Mucosa of descending colon (tissue), 3 donors: ENCODE results near the gene PLEKHH3. TPM values are rescaled to one million over a fixed set of nuclear protein-coding genes. Genes with fewer than 3 reads are reported as not detected.

Source experiments
- ATAC-seq: fragments of 200-7000 bp; cut with Tn5 transposase; one replicate; pipeline ENCODE4 v1.9.1; 2020; ENCODE audit warnings: mild to moderate bottlenecking, moderate library complexity
- DNase-seq, 3 donors: peaks; one replicate each; pipeline ENCODE4 v3.0.0-alpha.2; 2020
- H3K36me3 ChIP-seq: fragments of 200-600 bp; one replicate; pipeline ENCODE4 v1.8.0; 2021; ENCODE audit warnings: low read depth, mild to moderate bottlenecking
- H3K4me1 ChIP-seq: fragments of 200-600 bp; one replicate; pipeline ENCODE4 v1.8.0; 2021; ENCODE audit warnings: low read depth, mild to moderate bottlenecking
- H3K4me3 ChIP-seq: fragments of 200-600 bp; one replicate; pipeline ENCODE4 v1.8.0; 2021; ENCODE audit warnings: mild to moderate bottlenecking
- H3K9me3 ChIP-seq: fragments of 200-600 bp; one replicate; pipeline ENCODE4 v1.8.0; 2021; ENCODE audit warnings: mild to moderate bottlenecking
- intact Hi-C, 2 donors: fragments of 100-400 bp; cut with DNase I in 1 of 2; cut with micrococcal nuclease in 1 of 2; formaldehyde crosslinking; loops; one replicate each; pipeline versions ENCODE4 v1.11.0 to v1.11.1; 2022; cut with DNase I, micrococcal nuclease
- total RNA-seq, 3 donors: library from RNA; stranded (reverse); fragmentation: NEBNext Ultra II Directional in 2 of 3; extraction: Animal tissue kit (Norgen Biotek cat#: 25700) in 2 of 3; gene quantifications; one replicate each; pipeline versions ENCODE4 v1.2.1 to v1.2.4, GENCODE V29; 2021 to 2023
- TF ChIP-seq, protein P1 (sequence below): fragments of 200-600 bp; IDR thresholded peaks from one replicate; pipeline ENCODE4 v1.8.0; 2022; ENCODE audit warnings: antibody characterized with exemption, mild to moderate bottlenecking
- donor health status: DM: no; HTN: no; CAD: no; lungs with moderate emphysema.
- donor health status: DM: no; HTN: no; CAD: no.
- donor health status: DM: no; HTN: yes; CAD: no.

PLEKHH3 gene
- total RNA-seq, 3 donors from 2014 or later = 4.3 to 27.5 (median 10.4) TPM

GRCh38 chr17:42674755-42675347 lies 1.9 kb downstream of the PLEKHH3 start:
- H3K4me1 ChIP-seq = peaks cover 46% of the 10 kb centered on the region
- intact Hi-C loops = loop anchor here in 1 of 2 donors (10.0 kb wide), 1 partner anchor 100 kb away; the partner anchor contains the start of gene PSMC3IP

GRCh38 chr17:42673885-42674754 lies 2.7 kb downstream of the PLEKHH3 start:
- Histone ChIP-seq H3K4me1 (peaks cover 38% of the 10 kb centered on the region), H3K36me3 (no peaks in the 10 kb centered on the region), H3K9me3 (no peaks in the 10 kb centered on the region), H3K4me3 (no peak overlapping the region)
- intact Hi-C loops = loop anchor here in 1 of 2 donors (10.0 kb wide), 1 partner anchor 99 kb away; the partner anchor contains the start of gene PSMC3IP
- DNase-seq (peak in 2 of 3 donors; percentile 60 to 71), ATAC-seq (no peak)
- TF ChIP-seq, protein P1, sequence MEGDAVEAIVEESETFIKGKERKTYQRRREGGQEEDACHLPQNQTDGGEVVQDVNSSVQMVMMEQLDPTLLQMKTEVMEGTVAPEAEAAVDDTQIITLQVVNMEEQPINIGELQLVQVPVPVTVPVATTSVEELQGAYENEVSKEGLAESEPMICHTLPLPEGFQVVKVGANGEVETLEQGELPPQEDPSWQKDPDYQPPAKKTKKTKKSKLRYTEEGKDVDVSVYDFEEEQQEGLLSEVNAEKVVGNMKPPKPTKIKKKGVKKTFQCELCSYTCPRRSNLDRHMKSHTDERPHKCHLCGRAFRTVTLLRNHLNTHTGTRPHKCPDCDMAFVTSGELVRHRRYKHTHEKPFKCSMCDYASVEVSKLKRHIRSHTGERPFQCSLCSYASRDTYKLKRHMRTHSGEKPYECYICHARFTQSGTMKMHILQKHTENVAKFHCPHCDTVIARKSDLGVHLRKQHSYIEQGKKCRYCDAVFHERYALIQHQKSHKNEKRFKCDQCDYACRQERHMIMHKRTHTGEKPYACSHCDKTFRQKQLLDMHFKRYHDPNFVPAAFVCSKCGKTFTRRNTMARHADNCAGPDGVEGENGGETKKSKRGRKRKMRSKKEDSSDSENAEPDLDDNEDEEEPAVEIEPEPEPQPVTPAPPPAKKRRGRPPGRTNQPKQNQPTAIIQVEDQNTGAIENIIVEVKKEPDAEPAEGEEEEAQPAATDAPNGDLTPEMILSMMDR = peak; percentile 23

More at GRCh38 chr17:42674755-42675347, 1.9 kb downstream of the PLEKHH3 start:
- ATAC-seq = no peak
- Histone ChIP-seq H3K9me3 (no peaks in the 10 kb centered on the region), H3K36me3 (no peaks in the 10 kb centered on the region), H3K4me3 (no peak overlapping the region)
- TF ChIP-seq, protein P1 = no peak
- DNase-seq = peak in 1 of 3 donors; percentile 56

- peaks cover 32% of the 10 kb centered on the region for H3K4me1 ChIP-seq
- intact Hi-C loops = loop anchor here in 1 of 2 donors (10.0 kb wide), 1 partner anchor 99 kb away; the partner anchor contains the start of gene PSMC3IP
- TF ChIP-seq, protein P1 = no peak
- no peak overlapping the region for H3K4me3 ChIP-seq
- no peaks in the 10 kb centered on the region for H3K9me3 ChIP-seq
- ATAC-seq = no peak
- no peaks in the 10 kb centered on the region for H3K36me3 ChIP-seq
- DNase-seq = peak in 1 of 3 donors; percentile 49
Observed at GRCh38 chr17:42673266-42673884, 3.4 kb downstream of the PLEKHH3 start.

DNA sequence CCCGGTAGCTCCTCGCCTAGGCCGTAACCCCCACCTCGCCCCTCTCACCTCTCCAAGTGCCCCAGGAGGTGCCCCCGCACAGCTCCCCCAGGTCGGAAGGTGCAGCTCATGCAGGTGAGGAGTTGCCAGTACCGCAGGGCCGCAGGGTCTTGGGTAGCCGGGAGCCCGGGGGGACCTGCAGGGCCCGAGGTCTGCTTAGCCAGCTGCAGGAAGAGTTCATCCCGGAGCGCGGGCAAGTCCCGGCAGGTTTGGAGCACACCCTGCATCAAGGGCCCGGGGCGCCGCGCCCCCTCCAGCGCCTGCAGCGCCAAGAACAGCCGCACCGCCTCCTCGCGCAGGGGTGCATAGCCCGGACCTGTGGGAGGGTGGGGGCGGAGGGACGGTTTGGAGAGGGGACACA lies 4.8 kb downstream of the PLEKHH3 start:
- intact Hi-C loops = loop anchor here in 1 of 2 donors (10.0 kb wide), 1 partner anchor 97 kb away; the partner anchor contains the start of gene PSMC3IP
- TF ChIP-seq, protein P1 = no peak
- no peak for DNase-seq
- H3K4me1 ChIP-seq = peaks cover 36% of the 10 kb centered on the region
- H3K4me3 ChIP-seq = no peak overlapping the region
- H3K36me3 ChIP-seq = no peaks in the 10 kb centered on the region
- no peak for ATAC-seq
- H3K9me3 ChIP-seq = no peaks in the 10 kb centered on the region

GRCh38 chr17:42670789-42671657 lies 5.8 kb downstream of the PLEKHH3 start:
- ATAC-seq = no peak
- no peaks in the 10 kb centered on the region for H3K36me3 ChIP-seq
- H3K4me3 ChIP-seq = no peak overlapping the region
- peaks cover 38% of the 10 kb centered on the region for H3K4me1 ChIP-seq
- peak in 1 of 3 donors; percentile 49 for DNase-seq
- H3K9me3 ChIP-seq = no peaks in the 10 kb centered on the region
- TF ChIP-seq, protein P1 = no peak
- intact Hi-C loops = loop anchor here in 1 of 2 donors (10.0 kb wide), 1 partner anchor 96 kb away; the partner anchor contains the start of gene PSMC3IP
